Activated CD8-positive, alpha-beta memory T cell treated with anti-CD3 and anti-CD28 coated beads, Interleukin-2, amount 50 U/mL, for 24 hours (primary cell): ENCODE data around the gene IL17D.

Experiments
- DNase-seq: peaks from one replicate; pipeline ENCODE4 v3.0.0-alpha.2; 2020; ENCODE audit errors: extremely low read depth

Gene IL17D

GRCh38 chr13:20691616-20692015, 11.9 kb upstream of the IL17D start:
- DNase-seq = no peak

DNA sequence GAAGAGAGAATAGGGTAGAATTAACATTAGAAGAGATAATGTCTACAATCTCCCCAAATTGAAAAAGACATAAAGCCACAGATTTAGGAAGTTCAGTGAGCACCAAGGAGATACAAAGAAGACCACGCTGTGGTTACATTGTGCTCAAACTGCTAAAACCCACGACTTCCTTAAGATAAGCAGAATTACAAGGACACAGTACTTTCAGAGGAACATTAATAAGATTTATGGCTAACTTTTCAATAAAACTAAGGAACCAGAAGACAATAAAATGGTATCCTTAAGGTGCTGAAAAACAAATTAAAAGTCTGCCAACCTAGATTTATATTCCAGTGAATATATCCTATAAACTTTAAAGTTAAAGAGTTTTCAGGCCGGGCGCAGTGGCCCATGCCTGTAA, 7.4 kb upstream of the IL17D start:
- DNase-seq = no peak

- no peak for DNase-seq
These were observed 3.8 kb upstream of the IL17D start for GRCh38 chr13:20699715-20700114.

GRCh38 chr13:20700288-20700687, 3.2 kb upstream of the IL17D start:
- no peak for DNase-seq

- DNase-seq = no peak
These were observed 2.0 kb upstream of the IL17D start for GRCh38 chr13:20701461-20701860.

GRCh38 chr13:20702530-20702914, 977 bp upstream of the IL17D start:
- no peak for DNase-seq

DNA sequence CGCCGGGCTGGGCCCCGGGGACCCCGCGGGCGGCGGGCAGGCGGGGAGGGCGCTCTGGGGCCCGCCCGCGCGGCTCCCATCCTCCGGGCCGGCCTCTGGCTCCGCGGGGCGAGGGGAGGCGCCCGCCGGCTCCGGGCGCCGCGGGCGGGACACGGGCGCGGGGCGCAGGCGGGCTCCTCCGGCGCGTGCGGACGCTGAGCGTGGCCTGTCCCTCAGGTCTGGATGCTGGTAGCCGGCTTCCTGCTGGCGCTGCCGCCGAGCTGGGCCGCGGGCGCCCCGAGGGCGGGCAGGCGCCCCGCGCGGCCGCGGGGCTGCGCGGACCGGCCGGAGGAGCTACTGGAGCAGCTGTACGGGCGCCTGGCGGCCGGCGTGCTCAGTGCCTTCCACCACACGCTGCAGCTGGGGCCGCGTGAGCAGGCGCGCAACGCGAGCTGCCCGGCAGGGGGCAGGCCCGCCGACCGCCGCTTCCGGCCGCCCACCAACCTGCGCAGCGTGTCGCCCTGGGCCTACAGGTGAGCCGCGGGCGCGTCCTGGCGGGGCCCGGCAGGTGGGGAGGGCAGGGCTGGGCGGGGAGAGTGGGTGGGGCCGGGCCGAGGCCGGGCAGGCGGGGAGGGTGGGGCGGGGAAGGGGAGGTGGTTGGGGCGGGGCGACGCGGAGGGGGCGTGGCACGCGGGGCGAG, 420 bp downstream of the IL17D start:
- peak; percentile 13 for DNase-seq

DNA sequence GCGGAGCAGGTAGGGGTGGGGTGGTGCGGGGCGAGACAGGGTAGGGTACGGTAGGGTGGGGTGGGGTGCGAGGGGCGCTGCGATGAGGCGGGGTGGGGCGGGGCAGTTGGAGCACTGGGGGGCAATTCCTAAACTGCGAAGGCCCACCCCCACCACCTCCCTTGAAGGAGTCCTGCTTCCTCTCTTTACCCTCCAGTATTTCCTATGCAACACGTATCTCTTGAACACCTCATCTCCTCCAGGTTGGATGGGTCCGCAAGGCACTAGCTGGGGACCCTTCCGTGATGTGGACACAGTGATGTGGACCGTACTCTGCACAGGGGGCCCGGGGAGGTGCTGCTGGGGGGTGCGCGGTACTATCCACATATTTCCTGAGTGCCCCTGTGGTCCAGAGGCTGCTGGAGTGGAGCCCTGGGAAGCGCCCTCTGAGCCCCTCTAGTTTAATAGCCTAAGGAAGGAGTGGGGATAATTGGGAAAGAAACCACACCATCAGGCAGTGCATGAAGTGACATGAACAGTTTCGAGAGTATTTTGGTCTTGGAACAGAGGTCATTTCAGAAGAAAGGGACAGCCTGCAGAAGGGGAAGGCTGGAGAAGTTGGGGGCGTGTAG, 1.1 kb downstream of the IL17D start:
- DNase-seq = no peak

GRCh38 chr13:20706661-20707060, 3.2 kb downstream of the IL17D start:
- DNase-seq = no peak

GRCh38 chr13:20708216-20708615, 4.7 kb downstream of the IL17D start:
- no peak for DNase-seq

DNA sequence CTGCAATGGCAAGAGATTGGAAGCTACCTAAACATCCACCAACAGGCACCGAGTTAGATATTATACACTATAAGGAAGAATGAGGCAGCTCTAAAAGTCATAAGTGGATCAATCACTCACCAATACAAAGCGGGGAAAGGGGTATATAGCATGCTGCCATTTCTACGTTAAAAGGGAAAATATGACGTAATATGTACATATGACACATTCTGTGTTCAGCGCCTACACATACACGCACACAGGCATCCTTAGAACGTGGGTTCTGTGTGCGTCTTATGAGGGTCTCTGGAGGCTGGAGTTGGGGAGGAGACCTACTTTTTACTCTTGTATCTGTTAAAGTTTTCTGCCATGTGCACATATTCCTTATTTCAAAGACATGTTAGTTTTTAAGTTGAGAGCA, 5.9 kb downstream of the IL17D start:
- DNase-seq = no peak

- DNase-seq = no peak
These were observed 6.3 kb downstream of the IL17D start for GRCh38 chr13:20709782-20710181.

GRCh38 chr13:20711301-20712044, 8.0 kb downstream of the IL17D start:
- DNase-seq = no peak

DNA sequence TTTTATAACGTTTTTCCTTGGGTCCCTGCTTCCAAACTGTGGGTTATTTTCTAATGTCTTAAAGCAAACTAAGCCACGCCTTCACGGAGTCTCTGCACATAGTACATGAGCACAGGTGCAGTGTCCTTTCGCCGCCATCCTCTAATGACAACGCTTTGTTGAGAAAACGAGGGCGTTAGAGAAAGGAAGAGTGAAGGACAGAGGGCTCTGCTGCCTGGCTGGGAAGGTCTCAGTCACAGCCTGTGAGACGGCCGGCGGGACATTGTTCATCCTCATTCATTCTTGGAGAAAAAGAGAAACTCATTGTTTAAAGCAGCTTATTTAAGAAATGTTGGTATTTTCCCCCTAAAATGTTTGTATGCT, 9.5 kb downstream of the IL17D start:
- DNase-seq = no peak

- no peak for DNase-seq
These were observed 10.3 kb downstream of the IL17D start for GRCh38 chr13:20713751-20714150.

DNA sequence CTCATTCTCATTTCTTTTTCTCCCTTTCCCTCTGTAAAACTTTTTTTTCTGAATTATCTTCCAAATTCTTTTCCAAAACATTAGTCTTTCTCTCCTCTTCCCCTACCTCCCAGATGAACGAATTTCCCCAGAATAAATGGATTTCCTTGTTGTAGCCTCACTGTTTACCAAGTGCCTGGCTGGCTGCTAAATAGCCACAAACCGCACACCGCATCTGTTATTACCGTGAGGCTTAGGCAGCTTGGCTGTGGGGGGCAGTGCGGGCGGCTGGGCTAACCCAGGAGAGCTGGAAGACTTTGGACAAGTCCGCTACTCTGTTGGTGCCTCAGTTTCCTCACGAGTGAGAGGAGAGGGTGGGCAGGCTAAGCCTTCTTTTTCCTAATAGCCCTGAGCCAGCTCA, 10.7 kb downstream of the IL17D start:
- DNase-seq = no peak

DNA sequence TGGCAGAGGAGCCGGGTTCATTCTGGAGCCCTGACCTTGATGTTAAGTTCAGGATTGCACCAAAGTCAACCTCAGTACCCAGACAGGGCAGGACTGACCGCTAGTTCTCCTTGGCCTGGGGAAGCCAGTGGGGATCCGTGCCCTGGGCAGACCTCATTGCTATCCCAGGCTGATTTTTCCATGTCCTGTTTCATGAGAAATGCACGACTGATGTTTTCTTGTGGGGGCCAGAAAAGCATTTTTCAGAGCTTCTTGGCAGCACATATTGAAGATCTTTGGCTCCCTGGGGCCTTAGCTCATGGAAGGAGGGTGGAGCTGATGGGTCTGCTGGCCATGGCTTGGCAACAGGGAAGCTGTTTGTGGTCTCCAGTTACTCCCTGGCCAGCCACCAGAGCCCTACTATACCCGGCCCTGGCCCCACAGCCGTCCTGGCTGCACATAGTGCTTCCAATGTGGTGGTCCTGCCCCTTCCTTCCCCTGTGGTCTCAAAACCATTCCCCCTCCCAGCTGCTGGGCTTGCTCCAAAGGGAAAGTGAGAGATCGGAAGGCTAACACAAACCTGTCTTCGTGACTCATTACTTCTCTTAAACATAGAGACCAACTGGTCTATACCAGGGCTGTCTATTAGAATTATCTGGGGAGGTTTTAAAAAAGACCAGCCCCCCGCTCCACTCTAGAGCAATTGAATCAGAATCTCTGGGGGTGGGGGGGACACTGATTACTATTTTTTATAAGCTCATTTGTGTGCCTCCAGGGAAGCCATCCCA, 11.2 kb downstream of the IL17D start:
- no peak for DNase-seq

GRCh38 chr13:20715330-20715712, 11.8 kb downstream of the IL17D start:
- DNase-seq = no peak

DNA sequence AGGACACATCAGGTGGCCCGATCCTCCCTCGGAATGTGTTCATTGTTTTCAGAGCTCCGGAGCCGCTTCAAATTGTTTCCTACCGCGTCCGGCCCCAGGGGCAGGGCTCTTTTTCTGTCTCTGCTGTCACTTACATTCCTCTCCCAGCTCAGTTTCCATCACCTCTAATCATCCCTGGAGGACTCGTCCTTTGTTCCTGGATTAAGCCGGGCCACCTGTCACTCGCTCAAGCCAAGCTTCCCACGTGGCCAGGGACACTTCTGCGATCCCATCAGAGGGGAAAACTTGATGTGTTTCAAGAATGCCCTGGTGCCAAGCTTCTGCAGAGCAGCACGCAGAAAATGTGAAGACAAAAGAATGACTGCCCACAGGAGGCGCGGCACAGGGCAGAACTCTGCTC, 13.5 kb downstream of the IL17D start:
- no peak for DNase-seq

- DNase-seq = no peak
These were observed 14.4 kb downstream of the IL17D start for GRCh38 chr13:20717581-20718542.

DNA sequence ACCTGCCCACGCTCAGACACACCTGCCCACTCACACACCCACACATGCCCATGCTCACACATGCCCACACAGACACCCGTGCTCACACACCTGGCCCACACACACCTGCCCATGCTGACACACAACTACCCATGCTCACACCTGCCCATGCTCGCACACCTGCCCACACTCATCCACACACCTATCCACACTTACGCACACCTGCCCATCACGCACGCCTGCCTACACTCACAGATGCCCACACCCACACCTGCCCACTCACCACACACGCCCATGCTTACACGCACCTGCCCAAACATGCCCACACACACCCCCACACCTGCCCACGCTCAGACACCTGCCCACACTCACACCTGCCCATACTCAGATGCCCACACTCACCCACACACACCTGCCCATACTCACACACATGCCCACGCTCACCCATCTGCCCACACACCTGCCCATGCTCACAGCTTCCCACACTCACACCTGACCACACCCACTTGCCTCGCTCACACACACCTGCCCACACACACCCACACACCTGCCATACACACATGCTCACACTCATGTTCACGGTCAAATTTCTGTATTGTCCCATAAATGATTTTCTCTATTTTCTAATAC, 15.6 kb downstream of the IL17D start:
- DNase-seq = no peak
